Thoracic aorta (tissue), 2 donors: ENCODE results near the gene USP34. TPM values are rescaled to one million over a fixed set of nuclear protein-coding genes. Genes with fewer than 3 reads are reported as not detected.

Source experiments
- ATAC-seq: fragments of 150-250 bp; one replicate; pipeline ENCODE4 v1.8.0; 2017; ENCODE audit warnings: low read depth; ENCODE audit not compliant: insufficient number of reproducible peaks, low FRiP score
- DNase-seq: peaks from one replicate; pipeline ENCODE4 v3.0.0-alpha.2; 2020; ENCODE audit warnings: low spot score
- H3K27ac ChIP-seq, 2 donors: fragments of 200-600 bp; sonication (generic); 1 replicate in 1 of 2; 2 replicates in 1 of 2; pipeline ENCODE4 v1.5.1; 2016; ENCODE audit warnings: mild to moderate bottlenecking in 2 of 2, moderate library complexity in 2 of 2
- H3K27me3 ChIP-seq: fragments of 200-600 bp; sonication (generic); replicated peaks from 2 replicates; pipeline ENCODE4 v1.6.0; 2016; ENCODE audit warnings: mild to moderate bottlenecking; ENCODE audit not compliant: insufficient read depth
- H3K36me3 ChIP-seq: fragments of 200-600 bp; sonication (generic); one replicate; pipeline ENCODE4 v1.5.1; 2016
- H3K4me1 ChIP-seq, 2 donors: fragments of 200-600 bp; sonication (generic); 1 replicate in 1 of 2; 2 replicates in 1 of 2; pipeline versions ENCODE4 v1.5.1 to v1.6.0; 2016; ENCODE audit warnings: low read depth in 2 of 2, mild to moderate bottlenecking in 1 of 2; ENCODE audit not compliant: control insufficient read depth in 1 of 2
- H3K4me3 ChIP-seq: fragments of 200-600 bp; sonication (generic); 2 replicates; pipeline ENCODE4 v1.5.1; 2016; ENCODE audit warnings: mild to moderate bottlenecking
- H3K9me3 ChIP-seq: fragments of 200-600 bp; sonication (generic); 2 replicates; pipeline ENCODE4 v1.5.1; 2016
- total RNA-seq, 2 donors: library from RNA; depleted of rRNA; stranded (reverse); fragments of >200 nt; gene quantifications; one replicate each; pipeline versions ENCODE4 v1.1.0 to v1.2.3, GENCODE V29; 2016
- TF ChIP-seq, protein P1 (sequence below): fragments of 200-600 bp; sonication (generic); IDR thresholded peaks from one replicate; pipeline ENCODE4 v1.5.1; 2019; ENCODE audit warnings: antibody characterized with exemption

USP34 gene
- total RNA-seq, 2 donors from 2014 or later: 88.0 to 191 TPM

GRCh38 chr2:61241266-61241665, 229.6 kb downstream of the USP34 start:
- peaks cover 23% of the 10 kb centered on the region for H3K36me3 ChIP-seq
- DNase-seq (no peak), ATAC-seq (no peak)

DNA sequence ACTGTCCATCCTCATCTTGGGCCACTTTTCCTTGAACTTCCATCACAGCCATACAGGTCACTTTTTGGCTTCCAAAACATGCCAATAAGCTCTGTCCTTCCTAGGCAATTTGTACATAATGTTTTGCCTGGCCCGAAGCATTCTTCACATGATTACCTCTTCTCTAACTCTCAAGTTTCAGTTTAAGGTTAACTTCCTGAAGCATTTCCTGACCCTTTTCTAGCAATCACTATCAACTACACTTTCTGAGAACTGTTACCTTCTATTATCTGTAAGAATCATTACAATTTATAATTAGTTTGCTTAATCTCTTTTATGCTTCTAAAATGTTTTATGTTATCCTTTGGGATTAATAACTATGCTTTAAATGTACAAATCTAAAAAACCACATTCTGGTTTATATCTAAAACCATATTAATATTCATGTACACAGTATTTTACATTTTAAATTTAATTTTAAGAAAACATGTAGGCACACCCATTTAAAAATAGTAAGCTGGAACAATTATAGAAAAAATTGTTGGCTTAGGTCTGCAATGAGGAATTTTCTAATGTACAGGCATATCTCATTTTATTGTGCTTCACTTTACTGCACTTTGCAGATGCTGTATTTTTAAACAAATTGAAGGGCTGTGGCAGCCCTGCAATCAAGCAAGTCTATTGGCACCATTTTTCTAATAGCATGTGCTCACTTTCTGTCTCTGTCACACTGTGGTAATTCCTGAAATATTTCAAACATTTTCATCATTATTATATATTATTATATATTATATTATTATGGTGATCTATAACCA, 232.5 kb downstream of the USP34 start:
- peaks cover 24% of the 10 kb centered on the region for H3K36me3 ChIP-seq
- no peak for DNase-seq
- no peak for ATAC-seq
- H3K4me1 ChIP-seq: peaks cover 0 to 4% of the 10 kb centered on the region in 2 donors
- no peaks in the 10 kb centered on the region for H3K27me3 ChIP-seq
- TF ChIP-seq, protein P1, sequence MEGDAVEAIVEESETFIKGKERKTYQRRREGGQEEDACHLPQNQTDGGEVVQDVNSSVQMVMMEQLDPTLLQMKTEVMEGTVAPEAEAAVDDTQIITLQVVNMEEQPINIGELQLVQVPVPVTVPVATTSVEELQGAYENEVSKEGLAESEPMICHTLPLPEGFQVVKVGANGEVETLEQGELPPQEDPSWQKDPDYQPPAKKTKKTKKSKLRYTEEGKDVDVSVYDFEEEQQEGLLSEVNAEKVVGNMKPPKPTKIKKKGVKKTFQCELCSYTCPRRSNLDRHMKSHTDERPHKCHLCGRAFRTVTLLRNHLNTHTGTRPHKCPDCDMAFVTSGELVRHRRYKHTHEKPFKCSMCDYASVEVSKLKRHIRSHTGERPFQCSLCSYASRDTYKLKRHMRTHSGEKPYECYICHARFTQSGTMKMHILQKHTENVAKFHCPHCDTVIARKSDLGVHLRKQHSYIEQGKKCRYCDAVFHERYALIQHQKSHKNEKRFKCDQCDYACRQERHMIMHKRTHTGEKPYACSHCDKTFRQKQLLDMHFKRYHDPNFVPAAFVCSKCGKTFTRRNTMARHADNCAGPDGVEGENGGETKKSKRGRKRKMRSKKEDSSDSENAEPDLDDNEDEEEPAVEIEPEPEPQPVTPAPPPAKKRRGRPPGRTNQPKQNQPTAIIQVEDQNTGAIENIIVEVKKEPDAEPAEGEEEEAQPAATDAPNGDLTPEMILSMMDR: no peak
- H3K27ac ChIP-seq: no peak overlapping the region
- H3K9me3 ChIP-seq: no peaks in the 10 kb centered on the region
- no peak overlapping the region for H3K4me3 ChIP-seq

More at GRCh38 chr2:61241266-61241665, 229.6 kb downstream of the USP34 start:
- TF ChIP-seq, protein P1: no peak
- Histone ChIP-seq H3K9me3 (no peaks in the 10 kb centered on the region), H3K4me1 (peaks cover 0 to 4% of the 10 kb centered on the region in 2 donors), H3K27ac (no peak overlapping the region), H3K4me3 (no peak overlapping the region), H3K27me3 (no peaks in the 10 kb centered on the region)

GRCh38 chr2:61235716-61236115, 235.2 kb downstream of the USP34 start:
- Histone ChIP-seq H3K27me3 (no peaks in the 10 kb centered on the region), H3K27ac (no peak overlapping the region), H3K4me3 (no peak overlapping the region), H3K4me1 (peaks cover 0 to 4% of the 10 kb centered on the region in 2 donors), H3K36me3 (peaks cover 18% of the 10 kb centered on the region), H3K9me3 (no peaks in the 10 kb centered on the region)
- DNase-seq (no peak), ATAC-seq (no peak)
- TF ChIP-seq, protein P1: no peak

GRCh38 chr2:61233581-61233980, 237.3 kb downstream of the USP34 start:
- ATAC-seq (no peak), DNase-seq (no peak)
- Histone ChIP-seq H3K4me3 (no peak overlapping the region), H3K27ac (no peak overlapping the region), H3K9me3 (no peaks in the 10 kb centered on the region), H3K4me1 (peaks cover 0 to 3% of the 10 kb centered on the region in 2 donors), H3K36me3 (peaks cover 24% of the 10 kb centered on the region), H3K27me3 (no peaks in the 10 kb centered on the region)
- TF ChIP-seq, protein P1: no peak

GRCh38 chr2:61229936-61230335, 241.0 kb downstream of the USP34 start:
- H3K4me3 ChIP-seq: no peak overlapping the region
- no peaks in the 10 kb centered on the region for H3K9me3 ChIP-seq
- no peak overlapping the region for H3K27ac ChIP-seq
- no peaks in the 10 kb centered on the region for H3K27me3 ChIP-seq
- H3K36me3 ChIP-seq: peaks cover 40% of the 10 kb centered on the region
- TF ChIP-seq, protein P1: no peak
- ATAC-seq (no peak), DNase-seq (no peak)
- no peaks in the 10 kb centered on the region for H3K4me1 ChIP-seq
